Ovary (tissue), 9 donors: ENCODE measurements around the gene UPK2. TPM values are rescaled to one million over a fixed set of nuclear protein-coding genes. Genes with fewer than 3 reads are reported as not detected.

Source experiments
- DNase-seq, 5 donors: peaks; one replicate each; pipeline ENCODE4 v3.0.0-alpha.2; 2019 to 2020
- H3K27ac ChIP-seq, 2 donors: fragments of 200-600 bp; one replicate each; pipeline versions ENCODE4 v1.5.1 to v1.8.0; 2019 to 2022
- H3K27me3 ChIP-seq: fragments of 200-600 bp; one replicate; pipeline ENCODE4 v1.8.0; 2022
- H3K36me3 ChIP-seq: fragments of 200-600 bp; sonication (generic); one replicate; pipeline ENCODE4 v1.5.1; 2019
- H3K4me1 ChIP-seq: one replicate; pipeline ENCODE4 v1.8.1; 2013; ENCODE audit warnings: mild to moderate bottlenecking, moderate library complexity; ENCODE audit not compliant: insufficient read depth
- H3K4me3 ChIP-seq: fragments of 200-600 bp; sonication (generic); one replicate; pipeline ENCODE4 v1.5.1; 2017
- H3K9me3 ChIP-seq, 2 donors: fragments of 200-600 bp in 1 of 2; sonication (generic) in 1 of 2; one replicate each; pipeline versions ENCODE4 v1.5.1 to v1.8.1; 2013 to 2019; ENCODE audit warnings: mild to moderate bottlenecking in 1 of 2, moderate library complexity in 1 of 2
- EP300 ChIP-seq: sonication (generic); formaldehyde crosslinking; IDR thresholded peaks from one replicate; pipeline ENCODE4 v1.6.1; 2017; ENCODE audit warnings: antibody characterized with exemption
- POLR2A ChIP-seq: fragments of 450-650 bp; IDR thresholded peaks from one replicate; pipeline ENCODE4 v1.6.1; 2017; ENCODE audit warnings: antibody characterized with exemption, mild to moderate bottlenecking, moderate library complexity
- WGBS, 3 donors: extraction: QIAGEN DNeasy Blood & Tissue Kit in 1 of 3; methylation state at CpG; one replicate each; pipeline versions ENCODE4 v1.1.5 to v1.1.7; 2013 to 2017; 5-methylcytosine and 5-hydroxymethylcytosine counted together
- intact Hi-C, 4 donors: fragments of 100-400 bp; cut with DNase I; formaldehyde crosslinking; loops; one replicate each; pipeline versions ENCODE4 v1.11.0 to v1.15.1; 2022 to 2023
- polyA plus RNA-seq, 2 donors: library from polyadenylated mRNA; stranded (reverse); fragments of 200-250 nt in 1 of 2; fragments of 350-450 nt in 1 of 2; fragmentation: Illumina TruSeq in 1 of 2; extraction: RNeasy Lipid Tissue Mini Kit (QIAGEN cat#74804) in 1 of 2; gene quantifications; one replicate each; pipeline ENCODE4 v1.2.3, GENCODE V29; 2013 to 2014
- total RNA-seq, 7 donors: library from RNA; depleted of rRNA in 2 of 7; stranded (reverse); fragments of >200 nt in 2 of 7; fragmentation: NEBNext Ultra II Directional in 3 of 7; extraction: Animal tissue kit (Norgen Biotek cat#: 25700) in 3 of 7; gene quantifications; one replicate each; pipeline versions ENCODE4 v1.1.0 to v1.2.4, GENCODE V29; 2016 to 2023
- TF ChIP-seq, protein P1 (sequence below), 3 donors: fragments of 450-650 bp in 2 of 3; fragments of 200-600 bp in 1 of 3; IDR thresholded peaks; one replicate each; pipeline versions ENCODE4 v1.5.1 to v1.8.0; 2016 to 2022; ENCODE audit warnings: antibody characterized with exemption in 3 of 3, mild to moderate bottlenecking in 1 of 3
- donor health status: DM: no; HTN: no; CAD: no; lungs with moderate emphysema.
- donor health status: DM: no; HTN: no; CAD: no.
- donor health status: Bipolar disorder and iron deficiency.
- donor health status: DM: yes; HTN: yes; CAD: no.
- donor health status: DM: no; HTN: no; CAD: no.
- donor health status: DM: yes; HTN: yes; CAD: no.

UPK2 gene
- total and polyA plus RNA-seq, 9 donors, result 0.13 TPM; not detected in 8

DNA sequence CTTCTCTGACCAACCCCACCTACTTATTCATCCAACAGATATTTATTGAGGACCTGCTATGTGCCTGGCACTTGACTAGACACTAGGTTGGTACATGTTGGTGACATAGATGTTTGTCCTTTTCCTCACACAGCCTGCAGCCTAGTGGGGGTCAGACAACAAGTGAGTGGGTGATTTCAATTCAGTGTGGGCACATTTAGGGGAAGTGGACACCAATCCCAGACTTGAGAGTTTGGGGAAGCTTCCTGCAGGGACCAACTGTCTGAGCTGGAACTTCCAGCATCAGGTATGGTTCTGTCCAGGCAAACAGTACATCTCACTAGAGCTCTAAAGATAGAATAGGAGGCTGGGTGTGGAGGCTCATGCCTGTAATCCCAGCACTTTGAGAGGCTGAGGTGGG, 24.5 kb upstream of the UPK2 start:
- TF ChIP-seq POLR2A, result no peak
- TF ChIP-seq EP300, result no peak
- TF ChIP-seq, protein P1, sequence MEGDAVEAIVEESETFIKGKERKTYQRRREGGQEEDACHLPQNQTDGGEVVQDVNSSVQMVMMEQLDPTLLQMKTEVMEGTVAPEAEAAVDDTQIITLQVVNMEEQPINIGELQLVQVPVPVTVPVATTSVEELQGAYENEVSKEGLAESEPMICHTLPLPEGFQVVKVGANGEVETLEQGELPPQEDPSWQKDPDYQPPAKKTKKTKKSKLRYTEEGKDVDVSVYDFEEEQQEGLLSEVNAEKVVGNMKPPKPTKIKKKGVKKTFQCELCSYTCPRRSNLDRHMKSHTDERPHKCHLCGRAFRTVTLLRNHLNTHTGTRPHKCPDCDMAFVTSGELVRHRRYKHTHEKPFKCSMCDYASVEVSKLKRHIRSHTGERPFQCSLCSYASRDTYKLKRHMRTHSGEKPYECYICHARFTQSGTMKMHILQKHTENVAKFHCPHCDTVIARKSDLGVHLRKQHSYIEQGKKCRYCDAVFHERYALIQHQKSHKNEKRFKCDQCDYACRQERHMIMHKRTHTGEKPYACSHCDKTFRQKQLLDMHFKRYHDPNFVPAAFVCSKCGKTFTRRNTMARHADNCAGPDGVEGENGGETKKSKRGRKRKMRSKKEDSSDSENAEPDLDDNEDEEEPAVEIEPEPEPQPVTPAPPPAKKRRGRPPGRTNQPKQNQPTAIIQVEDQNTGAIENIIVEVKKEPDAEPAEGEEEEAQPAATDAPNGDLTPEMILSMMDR (IDR thresholded peaks at IDR 0.05), result no peak
- H3K9me3 ChIP-seq, result no peaks in the 10 kb centered on the region
- H3K36me3 ChIP-seq, result no peaks in the 10 kb centered on the region
- DNase-seq, result no peak
- no peak overlapping the region for H3K4me3 ChIP-seq
- intact Hi-C loops, result loop anchor here in 2 of 4 donors (5.0 kb wide), 2 partner anchors 144 to 244 kb away; no protein-coding TSS in a partner anchor
- H3K4me1 ChIP-seq, result peaks cover 4% of the 10 kb centered on the region
- H3K27me3 ChIP-seq, result no peaks in the 10 kb centered on the region
- no peak overlapping the region for H3K27ac ChIP-seq

DNA sequence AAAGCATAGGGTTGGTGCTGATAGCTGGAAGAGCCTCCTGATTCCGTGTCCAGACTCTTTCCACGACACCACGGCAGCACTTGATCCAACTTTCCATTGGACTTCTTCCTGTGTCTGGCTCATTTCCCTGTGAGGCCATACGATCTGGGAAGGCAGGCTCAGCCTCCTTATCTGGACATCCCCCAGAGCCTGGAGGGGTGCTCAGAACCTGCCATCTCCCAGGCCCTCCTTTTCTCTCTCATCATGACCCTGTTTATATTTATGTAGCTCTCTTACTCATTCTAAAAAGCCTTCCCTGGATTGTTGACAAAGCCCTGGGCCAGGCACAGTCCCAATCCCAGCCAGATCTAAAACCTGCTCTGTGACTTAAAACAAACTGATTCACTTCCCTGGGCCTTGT, 22.6 kb upstream of the UPK2 start:
- intact Hi-C loops, result loop anchor here in 2 of 4 donors (5.0 kb wide), 2 partner anchors 146 to 246 kb away; no protein-coding TSS in a partner anchor
- WGBS, 3 donors, result 1 to 7% (median 5%) methylated on average over 4 of the region's 4 CpGs
- Histone ChIP-seq H3K27ac (no peak overlapping the region), H3K4me1 (peaks cover 1% of the 10 kb centered on the region), H3K4me3 (no peak overlapping the region), H3K36me3 (no peaks in the 10 kb centered on the region), H3K9me3 (no peaks in the 10 kb centered on the region), H3K27me3 (no peaks in the 10 kb centered on the region)
- TF ChIP-seq POLR2A, result no peak
- TF ChIP-seq, protein P1 (IDR thresholded peaks at IDR 0.05), result no peak
- TF ChIP-seq EP300, result no peak
- DNase-seq, result peak in 4 of 5 donors; percentile 26 to 53 (median 35)

DNA sequence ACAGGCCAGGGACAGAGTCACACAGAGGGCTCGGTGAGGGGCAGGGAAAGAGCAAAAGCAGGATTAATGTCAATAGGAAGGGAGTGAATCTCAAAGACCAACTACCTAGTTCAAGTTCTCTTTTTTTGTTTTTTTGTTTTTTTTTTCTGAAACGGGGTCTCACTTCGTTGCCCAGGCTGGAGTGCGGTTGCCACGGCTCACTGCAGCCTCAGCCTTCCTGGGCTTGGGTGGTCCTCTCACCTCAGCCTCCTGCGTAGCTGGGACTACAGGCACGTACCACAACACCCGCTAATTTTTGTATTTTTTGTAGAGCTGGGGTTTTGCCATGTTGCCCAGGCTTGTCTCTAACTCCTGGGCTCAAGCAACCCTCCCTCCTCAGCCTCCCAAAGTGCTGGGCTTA, 20.7 kb upstream of the UPK2 start:
- intact Hi-C loops, result loop anchor here in 1 of 4 donors (5.0 kb wide), 1 partner anchor 33 kb away; no protein-coding TSS in a partner anchor
- H3K36me3 ChIP-seq, result no peaks in the 10 kb centered on the region
- peaks cover 1% of the 10 kb centered on the region for H3K4me1 ChIP-seq
- H3K9me3 ChIP-seq, result no peaks in the 10 kb centered on the region
- H3K27ac ChIP-seq, result no peak overlapping the region
- no peak overlapping the region for H3K4me3 ChIP-seq
- DNase-seq, result no peak
- whole genome bisulfite sequencing, 3 donors, result 75 to 90% (median 76%) methylated on average over 8 of the region's 8 CpGs
- H3K27me3 ChIP-seq, result no peaks in the 10 kb centered on the region
- no peak for TF ChIP-seq EP300

DNA sequence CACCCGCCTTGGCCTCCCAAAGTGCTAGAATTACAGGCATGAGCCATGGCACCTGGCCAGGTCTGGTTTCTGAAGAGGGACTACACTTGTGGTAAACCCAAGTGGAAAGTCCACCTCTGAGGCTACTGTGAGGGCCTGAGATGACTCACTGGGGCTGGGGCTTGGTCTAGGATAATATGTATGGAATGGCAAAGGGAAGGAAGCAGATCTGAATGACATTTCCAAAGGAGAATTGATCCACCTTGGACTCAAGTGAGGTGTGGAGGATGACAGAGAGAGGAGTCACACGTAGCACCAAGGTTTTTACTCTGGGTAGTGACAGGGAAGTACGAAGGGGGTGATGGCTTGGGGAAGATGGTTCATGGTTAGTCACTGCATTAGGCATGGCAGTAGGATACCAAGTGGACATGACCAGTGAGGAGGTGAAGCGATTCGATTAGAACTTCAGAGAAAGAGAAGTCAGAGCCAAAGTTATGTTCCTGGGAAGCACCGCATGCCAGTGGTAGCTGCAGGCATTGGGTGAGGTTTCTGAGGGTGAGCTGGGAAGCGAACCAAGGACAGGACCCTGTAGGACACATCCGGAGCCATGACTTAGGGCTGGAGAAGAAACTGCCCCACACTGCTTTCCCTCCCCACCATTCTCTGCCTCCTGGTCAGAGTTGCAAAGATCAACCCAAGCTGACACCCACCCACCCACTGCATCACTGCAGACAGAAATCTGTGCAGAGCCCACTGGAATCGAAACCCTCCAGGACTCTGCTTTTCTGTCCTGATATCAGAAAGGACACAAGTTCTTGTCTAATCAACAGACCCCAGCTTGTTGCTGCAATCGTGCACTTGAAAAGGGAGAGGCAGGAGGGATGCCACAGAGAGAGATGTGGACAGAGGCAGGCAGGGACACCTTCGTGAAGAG, 17.4 kb upstream of the UPK2 start:
- Histone ChIP-seq H3K4me3 (no peak overlapping the region), H3K4me1 (no peaks in the 10 kb centered on the region), H3K27ac (no peak overlapping the region), H3K9me3 (no peaks in the 10 kb centered on the region), H3K27me3 (no peaks in the 10 kb centered on the region), H3K36me3 (no peaks in the 10 kb centered on the region)
- intact Hi-C loops, result loop anchor here in 1 of 4 donors (5.0 kb wide), 1 partner anchor 36 kb away; no protein-coding TSS in a partner anchor
- 66 to 68% (median 67%) methylated on average over 11 of the region's 11 CpGs for WGBS, 3 donors
- TF ChIP-seq EP300 (no peak), POLR2A (no peak)
- TF ChIP-seq, protein P1 (IDR thresholded peaks at IDR 0.05), result no peak
- DNase-seq, result no peak
